GM23248 (cell line): ENCODE data around the gene ADRM1. TPM values are rescaled to one million over a fixed set of nuclear protein-coding genes. Genes with fewer than 3 reads are reported as not detected.

ENCODE experiments used
- DNase-seq: peaks from one replicate; pipeline ENCODE4 v3.0.0-alpha.2; 2015
- H2AFZ ChIP-seq: fragments of 200-600 bp; sonication (generic); 2 replicates; pipeline ENCODE4 v1.6.1; 2016; ENCODE audit warnings: antibody characterized with exemption
- H3F3A ChIP-seq: fragments of 200-600 bp; sonication (generic); 2 replicates; pipeline ENCODE4 v1.6.1; 2016; ENCODE audit warnings: mild to moderate bottlenecking, antibody characterized with exemption, mixed run types; ENCODE audit not compliant: insufficient read depth
- H3K27ac ChIP-seq: fragments of 200-600 bp; sonication (generic); 2 replicates; pipeline ENCODE4 v1.5.1; 2016; ENCODE audit warnings: mild to moderate bottlenecking
- H3K27me3 ChIP-seq: fragments of 200-600 bp; sonication (generic); replicated peaks from 2 replicates; pipeline ENCODE4 v1.6.1; 2016; ENCODE audit warnings: mild to moderate bottlenecking; ENCODE audit not compliant: insufficient read depth
- H3K36me3 ChIP-seq: fragments of 200-600 bp; sonication (generic); 2 replicates; pipeline ENCODE4 v1.6.1; 2016; ENCODE audit warnings: low read depth, mild to moderate bottlenecking
- H3K4me1 ChIP-seq: fragments of 200-600 bp; sonication (generic); 2 replicates; pipeline ENCODE4 v1.6.1; 2016; ENCODE audit warnings: mild to moderate bottlenecking; ENCODE audit not compliant: insufficient read depth
- H3K4me2 ChIP-seq: fragments of 200-600 bp; sonication (generic); one replicate; pipeline ENCODE4 v1.6.1; 2016; ENCODE audit warnings: mild to moderate bottlenecking; ENCODE audit not compliant: unreplicated experiment
- H3K4me3 ChIP-seq: fragments of 200-600 bp; sonication (generic); 2 replicates; pipeline ENCODE4 v1.5.1; 2016; ENCODE audit warnings: mild to moderate bottlenecking
- H3K79me2 ChIP-seq: fragments of 200-600 bp; sonication (generic); 2 replicates; pipeline ENCODE4 v1.6.1; 2016; ENCODE audit warnings: mild to moderate bottlenecking; ENCODE audit not compliant: insufficient read depth
- H3K9ac ChIP-seq: fragments of 200-600 bp; sonication (generic); 2 replicates; pipeline ENCODE4 v1.6.1; 2016; ENCODE audit warnings: mild to moderate bottlenecking
- H3K9me2 ChIP-seq: fragments of 200-600 bp; sonication (generic); 2 replicates; pipeline ENCODE4 v1.6.1; 2016; ENCODE audit warnings: mixed run types, mild to moderate bottlenecking, moderate library complexity; ENCODE audit not compliant: insufficient read depth
- H3K9me3 ChIP-seq: fragments of 200-600 bp; sonication (generic); one replicate; pipeline ENCODE4 v1.6.1; 2017; ENCODE audit warnings: low read depth
- H4K20me1 ChIP-seq: fragments of 200-600 bp; sonication (generic); 2 replicates; pipeline ENCODE4 v1.6.0; 2016; ENCODE audit not compliant: insufficient read depth
- EZH2 ChIP-seq: fragments of 200-600 bp; sonication (generic); IDR thresholded peaks from 2 replicates; pipeline ENCODE4 v1.6.1; 2018; ENCODE audit warnings: antibody characterized with exemption, mild to moderate bottlenecking; ENCODE audit not compliant: insufficient read depth, poor library complexity, severe bottlenecking
- EZH2phosphoT487 ChIP-seq: fragments of 200-600 bp; sonication (generic); IDR thresholded peaks from 2 replicates; pipeline ENCODE4 v1.6.1; 2018; ENCODE audit warnings: antibody characterized with exemption, moderate library complexity, mild to moderate bottlenecking, low read depth; ENCODE audit not compliant: insufficient read depth
- WGBS, 2 experiments: methylation state at CpG; one replicate each; pipeline ENCODE4 v1.1.6; 2015 to 2017; ENCODE audit warnings: low lambda C conversion rate in 2 of 2, low coverage in 1 of 2; ENCODE audit errors: missing lambda C conversion rate in 2 of 2; 5-methylcytosine and 5-hydroxymethylcytosine counted together
- in situ Hi-C: fragments of 300-500 bp; cut with MboI; formaldehyde crosslinking; loops from 2 replicates; pipeline ENCODE4 v1.15.0; 2020
- polyA plus RNA-seq: library from polyadenylated mRNA; unstranded; fragments of >200 nt; fragmentation: Nextera tagmentation; extraction: Ambion mirVana; gene quantifications from 2 replicates; pipeline ENCODE4 v1.2.1, GENCODE V29; 2016
- total RNA-seq: library from RNA; depleted of rRNA; stranded (reverse); fragments of >200 nt; shearing (Covaris generic); gene quantifications from 2 replicates; pipeline ENCODE4 v1.2.3, GENCODE V29; 2014

ADRM1 gene
- total and polyA plus RNA-seq, 2 experiments from 2014 or later: 138 to 162 TPM

DNA sequence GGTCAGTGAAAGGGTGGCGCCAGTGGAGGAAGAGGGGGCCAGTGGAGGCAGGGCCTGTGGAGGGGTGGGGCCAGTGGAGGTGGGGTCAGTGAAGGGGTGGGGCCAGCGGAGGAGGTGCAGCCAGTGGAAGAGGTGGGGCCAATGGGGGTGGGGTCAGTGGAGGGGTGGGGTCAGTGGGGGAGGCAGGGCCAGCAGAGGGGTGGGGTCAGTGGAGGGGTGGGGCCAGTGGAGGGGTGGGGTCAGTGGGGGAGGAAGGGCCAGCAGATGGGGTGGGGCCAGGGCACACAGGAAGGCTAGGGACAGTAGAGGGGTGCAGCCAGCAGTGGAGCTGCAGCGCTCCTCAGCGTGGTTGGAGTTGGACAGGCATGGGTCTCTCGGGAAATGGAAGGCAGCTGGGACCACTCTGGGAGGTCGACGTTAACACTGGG, 18.7 kb downstream of the ADRM1 start:
- H3K27ac ChIP-seq: no peak overlapping the region
- TF ChIP-seq EZH2 (no peak), EZH2phosphoT487 (no peak)
- H3K9me3 ChIP-seq: no peaks in the 10 kb centered on the region
- in situ Hi-C loops: no loop called here
- no peak overlapping the region for H3K9ac ChIP-seq
- H3K36me3 ChIP-seq: no peaks in the 10 kb centered on the region
- H3K9me2 ChIP-seq: no peaks in the 10 kb centered on the region
- H2AFZ ChIP-seq: no peak overlapping the region
- H3F3A ChIP-seq: no peaks in the 10 kb centered on the region
- DNase-seq: peak; percentile 34
- no peaks in the 10 kb centered on the region for H4K20me1 ChIP-seq
- no peaks in the 10 kb centered on the region for H3K27me3 ChIP-seq
- no peaks in the 10 kb centered on the region for H3K4me1 ChIP-seq
- no peak overlapping the region for H3K4me2 ChIP-seq
- 62 to 81% methylated on average over 4 to 7 of the region's 7 CpGs for WGBS, 2 experiments
- no peak overlapping the region for H3K4me3 ChIP-seq
- no peaks in the 10 kb centered on the region for H3K79me2 ChIP-seq

DNA sequence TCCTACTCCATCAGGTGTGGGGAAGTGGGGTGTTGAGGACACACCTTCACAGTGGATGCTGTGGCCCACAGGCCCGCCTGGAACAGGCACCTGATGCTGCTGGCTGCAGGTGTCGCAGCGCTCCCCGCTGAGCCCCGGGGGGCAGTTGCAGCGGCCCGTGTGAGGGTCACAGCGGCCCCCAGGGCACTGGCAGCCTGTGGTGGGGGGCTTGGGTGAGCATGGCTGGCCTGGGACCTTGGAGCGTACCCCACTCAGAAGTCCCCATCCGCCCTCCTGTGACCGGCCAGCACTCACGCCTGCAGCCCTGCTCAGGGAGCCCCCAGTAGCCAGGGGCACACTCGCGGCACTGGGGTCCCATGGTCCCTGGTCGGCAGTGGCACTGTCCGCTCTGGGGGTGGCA, 19.2 kb downstream of the ADRM1 start:
- no peak for TF ChIP-seq EZH2
- TF ChIP-seq EZH2phosphoT487: no peak
- Histone ChIP-seq H3K9me3 (no peaks in the 10 kb centered on the region), H3K79me2 (no peaks in the 10 kb centered on the region), H2AFZ (no peak overlapping the region), H3F3A (no peaks in the 10 kb centered on the region), H3K9me2 (no peaks in the 10 kb centered on the region), H3K36me3 (no peaks in the 10 kb centered on the region), H3K4me2 (no peak overlapping the region), H4K20me1 (no peaks in the 10 kb centered on the region), H3K4me3 (no peak overlapping the region), H3K27me3 (no peaks in the 10 kb centered on the region), H3K9ac (no peak overlapping the region), H3K27ac (no peak overlapping the region), H3K4me1 (no peaks in the 10 kb centered on the region)
- in situ Hi-C loops: no loop called here
- no peak for DNase-seq
- 93 to 96% methylated on average over 15 to 16 of the region's 16 CpGs for WGBS, 2 experiments

DNA sequence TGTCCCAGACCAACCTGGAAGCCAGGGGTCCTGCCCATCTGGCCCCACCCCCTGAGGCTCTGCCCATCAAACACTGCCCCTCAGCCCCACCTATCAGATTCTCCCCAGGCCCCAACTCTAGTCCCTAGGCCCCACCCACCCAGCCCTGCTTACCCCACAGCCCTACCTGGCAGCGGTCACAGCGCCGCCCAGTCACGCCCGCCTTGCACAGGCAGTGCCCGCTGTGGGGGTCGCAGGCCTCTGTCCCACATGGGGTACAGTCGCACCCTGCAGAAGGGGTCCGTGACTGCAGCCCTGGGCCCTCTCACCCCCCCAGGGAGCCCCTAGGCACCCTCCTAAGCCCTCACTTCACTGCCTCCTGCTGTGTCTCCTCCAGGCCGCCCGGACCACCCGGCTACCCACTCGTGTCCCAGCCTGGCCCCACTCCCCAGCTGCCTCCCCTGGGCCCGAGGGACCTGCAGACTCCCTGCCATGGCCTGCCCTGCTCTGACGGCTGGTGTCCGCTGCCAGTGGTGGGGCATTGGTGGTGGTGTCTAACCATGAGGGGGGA, 19.8 kb downstream of the ADRM1 start:
- H3K9me2 ChIP-seq: no peaks in the 10 kb centered on the region
- no peak overlapping the region for H2AFZ ChIP-seq
- H3K27me3 ChIP-seq: no peaks in the 10 kb centered on the region
- H4K20me1 ChIP-seq: no peaks in the 10 kb centered on the region
- in situ Hi-C loops: no loop called here
- DNase-seq: no peak
- H3K4me1 ChIP-seq: no peaks in the 10 kb centered on the region
- H3K4me3 ChIP-seq: no peak overlapping the region
- no peaks in the 10 kb centered on the region for H3F3A ChIP-seq
- H3K4me2 ChIP-seq: no peak overlapping the region
- H3K9ac ChIP-seq: no peak overlapping the region
- 81 to 86% methylated on average over 13 to 16 of the region's 16 CpGs for WGBS, 2 experiments
- no peaks in the 10 kb centered on the region for H3K9me3 ChIP-seq
- no peak overlapping the region for H3K27ac ChIP-seq
- no peaks in the 10 kb centered on the region for H3K36me3 ChIP-seq
- no peak for TF ChIP-seq EZH2phosphoT487
- no peak for TF ChIP-seq EZH2
- H3K79me2 ChIP-seq: no peaks in the 10 kb centered on the region

DNA sequence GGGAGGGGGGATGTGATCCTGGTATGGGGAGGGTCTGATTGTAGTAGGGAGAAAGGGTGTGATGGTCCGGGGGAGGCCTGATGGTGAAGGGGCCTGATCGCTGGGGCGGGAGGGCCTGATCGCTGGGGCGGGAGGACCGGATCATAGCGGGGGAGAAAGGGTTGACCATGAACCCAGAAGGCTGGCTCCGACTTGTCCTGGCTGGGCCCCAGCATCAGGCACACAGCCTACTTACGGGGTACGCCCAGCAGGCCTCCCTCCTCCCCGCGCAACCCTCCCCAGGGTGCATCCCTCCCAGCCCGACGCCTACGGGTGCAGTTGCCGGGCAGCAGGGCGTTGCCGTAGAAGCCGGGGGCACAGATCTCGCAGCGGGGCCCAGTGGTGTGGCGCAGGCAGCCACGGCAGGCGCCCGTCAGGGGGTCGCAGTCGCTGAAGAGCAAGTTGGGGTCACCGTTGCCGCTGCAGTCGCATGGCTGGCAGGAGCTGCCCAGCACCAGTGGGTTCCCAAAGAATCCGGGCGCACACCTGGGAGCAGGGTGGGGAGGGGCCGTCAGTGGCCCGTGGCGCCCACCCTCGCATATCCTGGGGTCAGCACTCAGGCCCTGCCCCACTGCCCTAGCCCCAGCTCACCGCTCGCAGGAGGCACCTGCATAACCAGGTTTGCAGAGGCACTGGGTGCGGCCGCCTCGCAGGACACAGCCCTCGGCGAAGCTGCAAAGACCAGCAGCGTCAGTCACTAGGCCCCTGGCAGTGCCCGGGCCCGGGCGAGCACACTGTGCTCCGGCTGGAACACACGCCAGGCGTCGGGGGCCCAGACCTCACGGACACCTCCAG, 20.6 kb downstream of the ADRM1 start:
- Histone ChIP-seq H3K36me3 (no peaks in the 10 kb centered on the region), H3F3A (no peaks in the 10 kb centered on the region), H3K4me3 (no peak overlapping the region), H3K9ac (no peak overlapping the region), H3K27ac (no peak overlapping the region), H3K4me2 (no peak overlapping the region), H3K4me1 (no peaks in the 10 kb centered on the region), H3K27me3 (no peaks in the 10 kb centered on the region), H3K79me2 (no peaks in the 10 kb centered on the region), H4K20me1 (no peaks in the 10 kb centered on the region), H3K9me3 (no peaks in the 10 kb centered on the region), H3K9me2 (no peaks in the 10 kb centered on the region), H2AFZ (no peak overlapping the region)
- TF ChIP-seq EZH2phosphoT487 (no peak), EZH2 (no peak)
- no peak for DNase-seq
- 89% methylated on average over 35 to 40 of the region's 52 CpGs for WGBS, 2 experiments
- in situ Hi-C loops: no loop called here
